Measurements from ENCODE around the gene FLNB.

FLNB gene

GRCh38 chr3:58077596-58078285, 69.5 kb downstream of the FLNB start:
- TF ChIP-seq TAF1 (IDR thresholded peaks at IDR 0.05; ENCODE audit: low read depth) (no peak), TCF12 (IDR thresholded peaks at IDR 0.05; ENCODE audit: low read depth) (no peak), FOXM1 (IDR thresholded peaks at IDR 0.05; ENCODE audit: borderline replicate concordance, low read depth) (no peak), ZBTB7A (IDR thresholded peaks at IDR 0.05; ENCODE audit: low read depth) (no peak), MAX (IDR thresholded peaks at IDR 0.05) (no peak), NFIC (IDR thresholded peaks at IDR 0.05) (no peak), CREB1 (IDR thresholded peaks at IDR 0.05; ENCODE audit: low read depth) (no peak), USF1 (IDR thresholded peaks at IDR 0.05) (no peak), CEBPB (IDR thresholded peaks at IDR 0.05) (no peak), EGR1 (IDR thresholded peaks at IDR 0.05) (no peak), RAD21 (IDR thresholded peaks at IDR 0.05; ENCODE audit: low read depth) (no peak), TEAD4 (IDR thresholded peaks at IDR 0.05) (no peak), REST (IDR thresholded peaks at IDR 0.05; ENCODE audit: low read depth) (no peak), EP300 (IDR thresholded peaks at IDR 0.05; ENCODE audit: borderline replicate concordance) (no peak), YY1 (IDR thresholded peaks at IDR 0.05; ENCODE audit: low read depth) (no peak)

- TF ChIP-seq USF1 (IDR thresholded peaks at IDR 0.05) (no peak), MAX (IDR thresholded peaks at IDR 0.05) (no peak), RAD21 (IDR thresholded peaks at IDR 0.05; ENCODE audit: low read depth) (no peak), TEAD4 (IDR thresholded peaks at IDR 0.05) (no peak), EP300 (IDR thresholded peaks at IDR 0.05; ENCODE audit: borderline replicate concordance) (no peak), NFIC (IDR thresholded peaks at IDR 0.05) (no peak)
Observed at GRCh38 chr3:58078610-58079009, 70.4 kb downstream of the FLNB start.

GRCh38 chr3:58079773-58080172, 71.6 kb downstream of the FLNB start:
- TF ChIP-seq CEBPB (IDR thresholded peaks at IDR 0.05) (no peak), NFIC (IDR thresholded peaks at IDR 0.05) (peak; percentile 38; the same call in 1 of the 2 replicates), EGR1 (IDR thresholded peaks at IDR 0.05) (no peak), TEAD4 (IDR thresholded peaks at IDR 0.05) (no peak), USF1 (IDR thresholded peaks at IDR 0.05) (peak; percentile 68), TAF1 (IDR thresholded peaks at IDR 0.05; ENCODE audit: low read depth) (no peak), TCF12 (IDR thresholded peaks at IDR 0.05; ENCODE audit: low read depth) (no peak), REST (IDR thresholded peaks at IDR 0.05; ENCODE audit: low read depth) (no peak), RAD21 (IDR thresholded peaks at IDR 0.05; ENCODE audit: low read depth) (no peak), YY1 (IDR thresholded peaks at IDR 0.05; ENCODE audit: low read depth) (no peak), MAX (IDR thresholded peaks at IDR 0.05) (no peak; the same call in 1 of the 2 replicates), ZBTB7A (IDR thresholded peaks at IDR 0.05; ENCODE audit: low read depth) (no peak), FOXM1 (IDR thresholded peaks at IDR 0.05; ENCODE audit: borderline replicate concordance, low read depth) (no peak), CREB1 (IDR thresholded peaks at IDR 0.05; ENCODE audit: low read depth) (no peak), EP300 (IDR thresholded peaks at IDR 0.05; ENCODE audit: borderline replicate concordance) (no peak)

GRCh38 chr3:58082047-58082446, 73.8 kb downstream of the FLNB start:
- TF ChIP-seq FOXM1 (IDR thresholded peaks at IDR 0.05; ENCODE audit: borderline replicate concordance, low read depth) = no peak
- TF ChIP-seq NFIC (IDR thresholded peaks at IDR 0.05) = no peak
- TF ChIP-seq ZBTB7A (IDR thresholded peaks at IDR 0.05; ENCODE audit: low read depth) = no peak
- no peak for TF ChIP-seq CEBPB (IDR thresholded peaks at IDR 0.05)
- no peak for TF ChIP-seq EGR1 (IDR thresholded peaks at IDR 0.05)
- no peak for TF ChIP-seq TCF12 (IDR thresholded peaks at IDR 0.05; ENCODE audit: low read depth)
- no peak for TF ChIP-seq MAX (IDR thresholded peaks at IDR 0.05)
- no peak for TF ChIP-seq REST (IDR thresholded peaks at IDR 0.05; ENCODE audit: low read depth)
- TF ChIP-seq TEAD4 (IDR thresholded peaks at IDR 0.05) = no peak
- no peak for TF ChIP-seq YY1 (IDR thresholded peaks at IDR 0.05; ENCODE audit: low read depth)
- no peak for TF ChIP-seq USF1 (IDR thresholded peaks at IDR 0.05)

Data from Ishikawa (cell line).